Prostate gland (tissue), 2 donors: ENCODE data around the gene MNAT1. TPM values are rescaled to one million over a fixed set of nuclear protein-coding genes. Genes with fewer than 3 reads are reported as not detected.
"Not testable (repeated sequence)": the region's sequence is repeated elsewhere in the genome, so short reads cannot be mapped to it uniquely, and the experiment has no call there.

Source experiments
- DNase-seq: peaks from one replicate; pipeline ENCODE4 v3.0.0-alpha.2; 2019; ENCODE audit warnings: low spot score
- H3K27ac ChIP-seq, 2 donors: fragments of 200-600 bp; sonication (generic); 2 replicates each; pipeline ENCODE4 v1.5.1; 2017 to 2019
- H3K27me3 ChIP-seq: fragments of 200-600 bp; sonication (generic); replicated peaks from 2 replicates; pipeline ENCODE4 v1.5.1; 2019; ENCODE audit not compliant: insufficient read depth
- H3K36me3 ChIP-seq, 2 donors: fragments of 200-600 bp; sonication (generic); 1 replicate in 1 of 2; 2 replicates in 1 of 2; pipeline versions ENCODE4 v1.5.1 to v1.8.1; 2017 to 2019
- H3K4me1 ChIP-seq: fragments of 200-600 bp; sonication (generic); replicated peaks from 2 replicates; pipeline ENCODE4 v1.5.1; 2019
- H3K4me3 ChIP-seq, 2 donors: fragments of 200-600 bp; sonication (generic); 2 replicates each; pipeline ENCODE4 v1.5.1; 2017 to 2019
- H3K9me3 ChIP-seq: fragments of 200-600 bp; sonication (generic); 2 replicates; pipeline ENCODE4 v1.5.1; 2017
- CTCF ChIP-seq, 4 experiments: fragments of 200-600 bp in 2 of 4; fragments of 450-650 bp in 2 of 4; sonication (generic) in 2 of 4; IDR thresholded peaks; 1 replicate in 3 of 4; 2 replicates in 1 of 4; pipeline ENCODE4 v1.5.1; 2016 to 2019; ENCODE audit warnings: antibody characterized with exemption in 4 of 4, mild to moderate bottlenecking in 2 of 4, moderate library complexity in 2 of 4
- POLR2A ChIP-seq: fragments of 450-650 bp; IDR thresholded peaks from one replicate; pipeline ENCODE4 v1.6.1; 2016; ENCODE audit warnings: antibody characterized with exemption, mild to moderate bottlenecking
- POLR2AphosphoS5 ChIP-seq: sonication (generic); formaldehyde crosslinking; IDR thresholded peaks from one replicate; pipeline ENCODE4 v1.6.1; 2017; ENCODE audit warnings: antibody characterized with exemption
- WGBS: methylation state at CpG from one replicate; pipeline ENCODE4 v1.1.5; 2018; 5-methylcytosine and 5-hydroxymethylcytosine counted together
- intact Hi-C: fragments of 100-400 bp; cut with DNase I; formaldehyde crosslinking; loops from one replicate; pipeline ENCODE4 v1.14.2; 2022
- total RNA-seq, 2 donors: library from RNA; depleted of rRNA; stranded (reverse); fragments of >200 nt; gene quantifications; one replicate each; pipeline ENCODE4 v1.1.0, GENCODE V29; 2016

MNAT1 gene
- total RNA-seq, 2 donors from 2014 or later = 16.1 to 62.9 TPM

- under 1% methylated on average over 52 of the region's 60 CpGs for WGBS
- intact Hi-C loops = loop anchor here (5.0 to 10.0 kb wide), 4 partner anchors 70 to 628 kb away; partner anchors contain the start of genes PCNX4, SLC38A6 and TRMT5
- Histone ChIP-seq H3K4me3 (peak overlapping the region; percentile 78 to 88), H3K9me3 (no peaks in the 10 kb centered on the region), H3K36me3 (no peaks in the 10 kb centered on the region), H3K27me3 (no peaks in the 10 kb centered on the region), H3K4me1 (no peaks in the 10 kb centered on the region), H3K27ac (peak overlapping the region; percentile 84 to 94)
- DNase-seq = peak; percentile 61
- TF ChIP-seq CTCF (IDR thresholded peaks at IDR 0.05) (no peak), POLR2AphosphoS5 (no peak), POLR2A (peak; percentile 2)
Measured at GRCh38 chr14:60722357-60723115, 12.0 kb upstream of the MNAT1 start.

GRCh38 chr14:60723116-60723906, 11.2 kb upstream of the MNAT1 start:
- Histone ChIP-seq H3K9me3 (no peaks in the 10 kb centered on the region), H3K36me3 (no peaks in the 10 kb centered on the region), H3K4me3 (peak overlapping the region; percentile 78 to 88), H3K4me1 (no peaks in the 10 kb centered on the region), H3K27ac (peak overlapping the region; percentile 84 to 94), H3K27me3 (no peaks in the 10 kb centered on the region)
- WGBS = under 1% methylated on average over 45 of the region's 78 CpGs
- TF ChIP-seq POLR2AphosphoS5 (no peak), CTCF (IDR thresholded peaks at IDR 0.05) (no peak), POLR2A (no peak)
- intact Hi-C loops = loop anchor here (5.0 to 10.0 kb wide), 4 partner anchors 71 to 629 kb away; partner anchors contain the start of genes PCNX4, SLC38A6 and TRMT5
- peak; percentile 38 for DNase-seq

GRCh38 chr14:60723907-60724618, 10.5 kb upstream of the MNAT1 start, which contains the start of gene SIX4:
TSS of gene SIX4 (minus strand) at chr14:60724351. CDS start at chr14:60724074, 277 bp downstream.
- 1% methylated on average over 36 of the region's 36 CpGs for WGBS
- Histone ChIP-seq H3K9me3 (no peaks in the 10 kb centered on the region), H3K27me3 (no peaks in the 10 kb centered on the region), H3K27ac (peak within 1 kb of the TSS; percentile 84 to 94), H3K36me3 (no peaks in the 10 kb centered on the region), H3K4me3 (peak within 1 kb of the TSS; percentile 78 to 88), H3K4me1 (no peaks in the 10 kb centered on the region)
- intact Hi-C loops = loop anchor here (5.0 to 10.0 kb wide), 4 partner anchors 72 to 629 kb away; partner anchors contain the start of genes PCNX4, SLC38A6 and TRMT5
- no peak for TF ChIP-seq CTCF (IDR thresholded peaks at IDR 0.05)
- peak; percentile 92 for TF ChIP-seq POLR2AphosphoS5
- TF ChIP-seq POLR2A = peak; percentile 94
- peak; percentile 94 for DNase-seq

- 93% methylated on average over 5 of the region's 5 CpGs for WGBS
- H3K27me3 ChIP-seq, H3K4me1 ChIP-seq, H3K27ac ChIP-seq, H3K4me3 ChIP-seq, DNase-seq, H3K36me3 ChIP-seq, H3K9me3 ChIP-seq, intact Hi-C loops: not testable (repeated sequence)
Measured at GRCh38 chr14:60731291-60731690, 3.3 kb upstream of the MNAT1 start.
